KMS-11 (cell line): Measurements from ENCODE around the gene TRIM50.
"Not testable (repeated sequence)": the region's sequence is repeated elsewhere in the genome, so short reads cannot be mapped to it uniquely, and the experiment has no call there.

Experiments
- H2AFZ ChIP-seq: fragments of 200-600 bp; sonication (generic); 2 replicates; pipeline ENCODE4 v1.6.1; 2016; ENCODE audit warnings: antibody characterized with exemption, mixed run types, low read depth
- H3K27ac ChIP-seq: fragments of 200-600 bp; sonication (generic); 2 replicates; pipeline ENCODE4 v1.6.1; 2016; ENCODE audit warnings: mild to moderate bottlenecking, mixed run types
- H3K27me3 ChIP-seq: fragments of 200-600 bp; sonication (generic); 2 replicates; pipeline ENCODE4 v1.6.1; 2017; ENCODE audit warnings: mild to moderate bottlenecking, low read depth, mixed run types, moderate library complexity; ENCODE audit not compliant: insufficient read depth
- H3K36me3 ChIP-seq: fragments of 200-600 bp; sonication (generic); 2 replicates; pipeline ENCODE4 v1.6.1; 2017; ENCODE audit warnings: mild to moderate bottlenecking, mixed run types; ENCODE audit not compliant: insufficient read depth
- H3K4me1 ChIP-seq: fragments of 200-600 bp; sonication (generic); 2 replicates; pipeline ENCODE4 v1.6.1; 2016; ENCODE audit warnings: mild to moderate bottlenecking, low read depth, mixed run types; ENCODE audit not compliant: poor library complexity, severe bottlenecking
- H3K4me2 ChIP-seq: fragments of 200-600 bp; sonication (generic); 2 replicates; pipeline ENCODE4 v1.7.0; 2016; ENCODE audit warnings: mild to moderate bottlenecking, mixed run types
- H3K4me3 ChIP-seq: fragments of 200-600 bp; sonication (generic); IDR thresholded peaks from 2 replicates; pipeline ENCODE4 v1.6.1; 2017; ENCODE audit warnings: low read depth, low read length, mixed read lengths; ENCODE audit not compliant: insufficient read depth
- H3K79me2 ChIP-seq: fragments of 200-600 bp; sonication (generic); 2 replicates; pipeline ENCODE4 v1.6.1; 2016; ENCODE audit warnings: low read depth, mixed run types; ENCODE audit not compliant: insufficient read depth
- H3K9ac ChIP-seq: fragments of 200-600 bp; sonication (generic); 2 replicates; pipeline ENCODE4 v1.6.1; 2016; ENCODE audit warnings: mild to moderate bottlenecking, mixed run types
- H4K20me1 ChIP-seq: fragments of 200-600 bp; sonication (generic); 2 replicates; pipeline ENCODE4 v1.6.1; 2016; ENCODE audit warnings: mild to moderate bottlenecking, mixed run types; ENCODE audit not compliant: insufficient read depth
- TF ChIP-seq, protein P1 (sequence below): fragments of 200-600 bp; sonication (generic); conservative IDR thresholded peaks from 2 replicates; pipeline ENCODE4 v1.6.1; 2017; ENCODE audit warnings: low read depth, mild to moderate bottlenecking, antibody characterized with exemption, low read length, moderate library complexity, mixed read lengths

TRIM50 gene

DNA sequence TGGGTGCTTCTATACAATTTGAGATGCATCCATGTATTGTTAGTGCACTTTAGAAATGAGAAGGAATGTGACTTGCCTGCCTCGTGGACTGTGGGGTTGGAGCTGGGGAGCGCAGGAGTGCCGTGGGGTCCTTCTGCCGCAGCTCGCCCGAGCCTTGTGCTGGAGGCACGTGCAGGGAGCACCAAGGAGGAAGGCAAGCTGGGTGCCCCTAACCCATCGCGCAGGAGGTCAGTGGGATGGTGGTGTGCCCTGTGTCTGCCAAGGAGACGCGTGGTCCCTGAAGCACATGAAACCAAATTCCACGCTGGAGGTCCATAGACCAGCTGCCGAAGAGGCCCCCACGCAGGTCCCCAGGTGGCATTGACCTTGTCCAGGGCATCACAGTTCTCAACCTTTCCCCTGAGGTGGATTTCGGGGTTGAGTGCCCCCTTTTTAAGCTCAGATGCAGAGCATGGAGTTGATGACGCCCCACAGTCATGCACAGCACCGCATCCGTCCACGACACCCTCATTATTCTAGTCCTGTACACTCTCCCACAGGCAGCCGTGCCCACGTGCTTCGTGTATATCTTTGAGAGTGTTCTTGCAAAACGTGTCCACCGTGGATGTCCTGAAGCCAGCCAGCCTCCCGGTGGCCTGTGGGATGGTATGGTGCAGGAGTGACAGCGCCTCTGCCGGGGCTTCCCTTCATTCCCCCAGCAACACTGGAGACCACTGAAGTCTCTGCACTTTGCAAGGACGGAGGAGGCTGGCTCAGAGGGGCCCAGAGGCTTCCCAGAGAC lies 35.5 kb upstream of the TRIM50 start:
- H3K9ac ChIP-seq, result no peak overlapping the region
- no peaks in the 10 kb centered on the region for H3K79me2 ChIP-seq
- H3K27me3 ChIP-seq, result no peaks in the 10 kb centered on the region
- no peak overlapping the region for H3K27ac ChIP-seq
- H3K4me1 ChIP-seq, result no peaks in the 10 kb centered on the region
- H2AFZ ChIP-seq, result no peak overlapping the region
- H3K4me2 ChIP-seq, result no peak overlapping the region
- no peaks in the 10 kb centered on the region for H4K20me1 ChIP-seq
- TF ChIP-seq, protein P1, sequence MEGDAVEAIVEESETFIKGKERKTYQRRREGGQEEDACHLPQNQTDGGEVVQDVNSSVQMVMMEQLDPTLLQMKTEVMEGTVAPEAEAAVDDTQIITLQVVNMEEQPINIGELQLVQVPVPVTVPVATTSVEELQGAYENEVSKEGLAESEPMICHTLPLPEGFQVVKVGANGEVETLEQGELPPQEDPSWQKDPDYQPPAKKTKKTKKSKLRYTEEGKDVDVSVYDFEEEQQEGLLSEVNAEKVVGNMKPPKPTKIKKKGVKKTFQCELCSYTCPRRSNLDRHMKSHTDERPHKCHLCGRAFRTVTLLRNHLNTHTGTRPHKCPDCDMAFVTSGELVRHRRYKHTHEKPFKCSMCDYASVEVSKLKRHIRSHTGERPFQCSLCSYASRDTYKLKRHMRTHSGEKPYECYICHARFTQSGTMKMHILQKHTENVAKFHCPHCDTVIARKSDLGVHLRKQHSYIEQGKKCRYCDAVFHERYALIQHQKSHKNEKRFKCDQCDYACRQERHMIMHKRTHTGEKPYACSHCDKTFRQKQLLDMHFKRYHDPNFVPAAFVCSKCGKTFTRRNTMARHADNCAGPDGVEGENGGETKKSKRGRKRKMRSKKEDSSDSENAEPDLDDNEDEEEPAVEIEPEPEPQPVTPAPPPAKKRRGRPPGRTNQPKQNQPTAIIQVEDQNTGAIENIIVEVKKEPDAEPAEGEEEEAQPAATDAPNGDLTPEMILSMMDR, result no peak
- no peak overlapping the region for H3K4me3 ChIP-seq
- H3K36me3 ChIP-seq, result no peaks in the 10 kb centered on the region

DNA sequence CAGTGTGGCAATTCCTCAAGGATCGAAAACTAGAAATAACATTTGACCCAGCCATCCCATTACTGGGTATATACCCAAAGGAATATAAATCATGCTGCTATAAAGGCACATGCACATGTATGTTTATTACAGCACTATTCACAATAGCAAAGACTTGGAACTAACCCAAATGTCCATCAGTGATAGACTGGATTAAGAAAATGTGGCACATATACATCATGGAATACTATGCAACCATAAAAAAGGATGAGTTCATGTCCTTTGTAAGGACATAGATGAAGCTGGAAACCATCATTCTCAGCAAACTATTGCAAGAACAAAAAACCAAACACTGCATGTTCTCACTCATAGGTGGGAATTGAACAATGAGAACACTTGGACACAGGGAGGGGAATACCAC lies 32.7 kb upstream of the TRIM50 start:
- H3K27me3 ChIP-seq, H3K4me3 ChIP-seq, H3K27ac ChIP-seq, H3K36me3 ChIP-seq, H4K20me1 ChIP-seq, H3K9ac ChIP-seq, H2AFZ ChIP-seq, H3K4me2 ChIP-seq, H3K4me1 ChIP-seq, H3K79me2 ChIP-seq: not testable (repeated sequence)

DNA sequence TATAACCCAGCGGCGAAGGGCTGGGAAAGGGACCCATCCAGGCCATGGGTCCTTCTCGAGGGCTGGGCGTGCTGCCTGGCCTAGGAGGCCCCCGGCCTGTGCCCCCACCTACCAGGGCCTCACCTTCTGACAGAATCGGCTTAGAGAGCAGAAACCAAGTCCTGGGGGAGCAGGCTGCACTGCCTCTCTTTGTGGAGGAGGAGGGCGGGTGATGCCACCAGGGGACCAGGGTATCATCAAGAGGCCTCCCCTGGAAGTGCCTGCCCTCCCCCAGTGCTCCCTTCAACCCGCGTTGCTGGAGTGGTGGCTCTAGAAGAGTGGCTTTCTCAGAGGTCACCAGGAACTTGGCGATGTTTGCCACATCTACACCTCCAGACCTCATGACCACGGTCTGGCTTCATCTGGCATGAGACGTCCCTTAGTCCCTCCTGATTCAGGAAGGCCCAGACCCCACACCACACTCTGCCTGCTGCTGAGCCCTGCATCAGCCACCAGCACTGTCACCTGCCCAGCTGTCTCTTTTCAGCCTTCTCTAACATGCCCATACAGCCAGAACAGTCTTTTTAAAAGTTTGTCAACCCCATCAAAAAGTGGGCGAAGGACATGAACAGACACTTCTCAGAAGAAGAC lies 32.0 kb upstream of the TRIM50 start:
- TF ChIP-seq, protein P1, result no peak
- Histone ChIP-seq H3K9ac (no peak overlapping the region), H3K4me2 (no peak overlapping the region), H3K36me3 (no peaks in the 10 kb centered on the region), H3K4me1 (no peaks in the 10 kb centered on the region), H2AFZ (no peak overlapping the region), H4K20me1 (no peaks in the 10 kb centered on the region), H3K27me3 (no peaks in the 10 kb centered on the region), H3K79me2 (no peaks in the 10 kb centered on the region), H3K27ac (no peak overlapping the region), H3K4me3 (no peak overlapping the region)

DNA sequence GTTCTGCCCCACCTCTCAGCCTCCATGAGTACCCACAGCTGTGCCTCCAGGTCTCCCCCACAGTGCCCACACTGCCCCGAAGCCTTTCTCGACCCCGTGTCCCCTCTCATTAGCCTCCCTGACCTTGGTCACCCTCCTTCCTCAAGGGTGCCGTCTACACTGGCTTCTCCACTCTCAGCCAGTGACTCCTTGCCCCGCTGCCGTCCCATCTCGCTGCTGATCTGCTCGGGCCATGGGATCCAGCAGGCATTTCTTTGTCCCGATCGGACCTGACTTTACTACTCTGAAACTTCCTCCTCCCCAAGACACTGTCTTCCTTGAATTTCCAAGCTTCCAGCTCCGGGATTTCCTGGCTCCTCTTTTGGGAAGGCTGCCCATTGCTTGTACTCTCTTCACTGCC lies 31.4 kb upstream of the TRIM50 start:
- H3K79me2 ChIP-seq, result no peaks in the 10 kb centered on the region
- H3K4me3 ChIP-seq, result no peak overlapping the region
- no peaks in the 10 kb centered on the region for H3K4me1 ChIP-seq
- H3K4me2 ChIP-seq, result no peak overlapping the region
- TF ChIP-seq, protein P1, result no peak
- no peak overlapping the region for H3K9ac ChIP-seq
- no peaks in the 10 kb centered on the region for H3K27me3 ChIP-seq
- no peaks in the 10 kb centered on the region for H4K20me1 ChIP-seq
- H2AFZ ChIP-seq, result no peak overlapping the region
- no peak overlapping the region for H3K27ac ChIP-seq
- no peaks in the 10 kb centered on the region for H3K36me3 ChIP-seq
